Thoracic aorta (tissue), 2 donors: ENCODE measurements around the gene NAALADL2. TPM values are rescaled to one million over a fixed set of nuclear protein-coding genes. Genes with fewer than 3 reads are reported as not detected.
"Not testable (repeated sequence)": the region's sequence is repeated elsewhere in the genome, so short reads cannot be mapped to it uniquely, and the experiment has no call there.

Experiments
- ATAC-seq: fragments of 150-250 bp; one replicate; pipeline ENCODE4 v1.8.0; 2017; ENCODE audit warnings: low read depth; ENCODE audit not compliant: insufficient number of reproducible peaks, low FRiP score
- DNase-seq: peaks from one replicate; pipeline ENCODE4 v3.0.0-alpha.2; 2020; ENCODE audit warnings: low spot score
- H3K27ac ChIP-seq, 2 donors: fragments of 200-600 bp; sonication (generic); 1 replicate in 1 of 2; 2 replicates in 1 of 2; pipeline ENCODE4 v1.5.1; 2016; ENCODE audit warnings: mild to moderate bottlenecking in 2 of 2, moderate library complexity in 2 of 2
- H3K27me3 ChIP-seq: fragments of 200-600 bp; sonication (generic); replicated peaks from 2 replicates; pipeline ENCODE4 v1.6.0; 2016; ENCODE audit warnings: mild to moderate bottlenecking; ENCODE audit not compliant: insufficient read depth
- H3K36me3 ChIP-seq: fragments of 200-600 bp; sonication (generic); one replicate; pipeline ENCODE4 v1.5.1; 2016
- H3K4me1 ChIP-seq, 2 donors: fragments of 200-600 bp; sonication (generic); 1 replicate in 1 of 2; 2 replicates in 1 of 2; pipeline versions ENCODE4 v1.5.1 to v1.6.0; 2016; ENCODE audit warnings: low read depth in 2 of 2, mild to moderate bottlenecking in 1 of 2; ENCODE audit not compliant: control insufficient read depth in 1 of 2
- H3K4me3 ChIP-seq: fragments of 200-600 bp; sonication (generic); 2 replicates; pipeline ENCODE4 v1.5.1; 2016; ENCODE audit warnings: mild to moderate bottlenecking
- H3K9me3 ChIP-seq: fragments of 200-600 bp; sonication (generic); 2 replicates; pipeline ENCODE4 v1.5.1; 2016
- total RNA-seq, 2 donors: library from RNA; depleted of rRNA; stranded (reverse); fragments of >200 nt; gene quantifications; one replicate each; pipeline versions ENCODE4 v1.1.0 to v1.2.3, GENCODE V29; 2016
- TF ChIP-seq, protein P1 (sequence below): fragments of 200-600 bp; sonication (generic); IDR thresholded peaks from one replicate; pipeline ENCODE4 v1.5.1; 2019; ENCODE audit warnings: antibody characterized with exemption

NAALADL2 gene
- total RNA-seq, 2 donors from 2014 or later = 12.9 to 21.0 TPM

DNA sequence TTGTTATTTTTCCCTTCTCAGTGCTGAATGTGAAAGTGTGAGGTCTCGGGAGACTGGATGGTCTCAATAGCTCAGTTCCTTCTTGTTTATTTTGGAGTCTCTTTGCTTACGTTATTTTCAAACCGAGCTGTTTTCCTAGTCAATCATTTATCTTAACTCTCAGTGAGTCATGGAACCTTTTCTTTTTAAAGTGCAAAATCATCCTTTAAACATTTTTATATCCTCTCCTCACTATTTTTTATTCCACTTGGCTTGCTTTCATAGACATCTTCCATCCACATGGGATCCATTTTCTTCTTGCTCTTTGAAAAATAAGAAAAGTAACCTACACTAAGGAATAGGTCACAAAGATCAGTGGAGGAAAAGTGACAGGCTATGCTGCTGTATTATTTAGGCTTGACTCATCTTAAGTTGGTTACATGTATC, 497.8 kb downstream of the NAALADL2 start:
- H3K27me3 ChIP-seq = no peaks in the 10 kb centered on the region
- H3K27ac ChIP-seq = no peak overlapping the region
- H3K4me1 ChIP-seq = peaks cover 0 to 10% of the 10 kb centered on the region in 2 donors
- no peak for DNase-seq
- no peak overlapping the region for H3K4me3 ChIP-seq
- no peaks in the 10 kb centered on the region for H3K9me3 ChIP-seq
- ATAC-seq = no peak
- no peaks in the 10 kb centered on the region for H3K36me3 ChIP-seq
- TF ChIP-seq, protein P1, sequence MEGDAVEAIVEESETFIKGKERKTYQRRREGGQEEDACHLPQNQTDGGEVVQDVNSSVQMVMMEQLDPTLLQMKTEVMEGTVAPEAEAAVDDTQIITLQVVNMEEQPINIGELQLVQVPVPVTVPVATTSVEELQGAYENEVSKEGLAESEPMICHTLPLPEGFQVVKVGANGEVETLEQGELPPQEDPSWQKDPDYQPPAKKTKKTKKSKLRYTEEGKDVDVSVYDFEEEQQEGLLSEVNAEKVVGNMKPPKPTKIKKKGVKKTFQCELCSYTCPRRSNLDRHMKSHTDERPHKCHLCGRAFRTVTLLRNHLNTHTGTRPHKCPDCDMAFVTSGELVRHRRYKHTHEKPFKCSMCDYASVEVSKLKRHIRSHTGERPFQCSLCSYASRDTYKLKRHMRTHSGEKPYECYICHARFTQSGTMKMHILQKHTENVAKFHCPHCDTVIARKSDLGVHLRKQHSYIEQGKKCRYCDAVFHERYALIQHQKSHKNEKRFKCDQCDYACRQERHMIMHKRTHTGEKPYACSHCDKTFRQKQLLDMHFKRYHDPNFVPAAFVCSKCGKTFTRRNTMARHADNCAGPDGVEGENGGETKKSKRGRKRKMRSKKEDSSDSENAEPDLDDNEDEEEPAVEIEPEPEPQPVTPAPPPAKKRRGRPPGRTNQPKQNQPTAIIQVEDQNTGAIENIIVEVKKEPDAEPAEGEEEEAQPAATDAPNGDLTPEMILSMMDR = no peak

DNA sequence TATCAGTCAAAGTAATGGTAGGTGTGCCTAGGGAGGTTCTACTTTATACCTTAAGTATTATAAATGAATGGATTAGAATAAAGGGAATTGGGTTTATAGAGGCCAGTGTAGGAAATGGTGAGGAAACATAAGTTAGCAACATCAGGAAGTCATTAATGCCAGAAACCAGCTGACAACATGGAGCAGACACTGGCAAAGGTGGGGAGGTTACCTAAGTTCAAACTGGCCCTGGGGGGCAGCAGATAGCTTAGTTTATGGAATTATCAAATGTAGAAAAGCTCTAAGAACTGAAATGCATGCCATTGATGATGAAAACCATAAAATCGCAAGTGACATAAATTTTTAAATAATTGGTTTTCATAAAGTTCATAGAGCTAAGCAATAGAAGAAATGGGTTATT, 498.6 kb downstream of the NAALADL2 start:
- H3K9me3 ChIP-seq = peaks cover 5% of the 10 kb centered on the region
- TF ChIP-seq, protein P1 = no peak
- H3K27ac ChIP-seq = no peak overlapping the region
- no peak overlapping the region for H3K4me3 ChIP-seq
- H3K4me1 ChIP-seq = peaks cover 0 to 10% of the 10 kb centered on the region in 2 donors
- no peak for ATAC-seq
- no peaks in the 10 kb centered on the region for H3K36me3 ChIP-seq
- DNase-seq = no peak
- H3K27me3 ChIP-seq = no peaks in the 10 kb centered on the region

DNA sequence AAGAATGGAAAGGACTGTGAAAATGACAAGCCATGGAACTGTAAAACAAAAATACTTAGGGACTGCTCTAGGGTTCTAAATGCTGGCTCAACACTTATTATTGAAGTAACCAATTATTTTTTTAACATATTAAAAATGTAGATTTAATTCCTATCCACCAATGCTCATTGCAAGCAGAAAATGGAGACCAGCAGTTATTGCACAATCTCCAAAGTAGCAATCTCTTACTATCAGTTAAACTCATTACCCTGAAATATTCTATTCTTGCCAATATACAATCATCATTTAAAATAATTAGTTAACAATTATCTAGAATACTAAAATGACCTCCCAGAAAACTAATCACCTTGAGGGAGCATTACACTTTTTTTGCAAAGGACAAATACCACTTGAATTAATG, 499.8 kb downstream of the NAALADL2 start:
- ATAC-seq = no peak
- TF ChIP-seq, protein P1 = no peak

DNA sequence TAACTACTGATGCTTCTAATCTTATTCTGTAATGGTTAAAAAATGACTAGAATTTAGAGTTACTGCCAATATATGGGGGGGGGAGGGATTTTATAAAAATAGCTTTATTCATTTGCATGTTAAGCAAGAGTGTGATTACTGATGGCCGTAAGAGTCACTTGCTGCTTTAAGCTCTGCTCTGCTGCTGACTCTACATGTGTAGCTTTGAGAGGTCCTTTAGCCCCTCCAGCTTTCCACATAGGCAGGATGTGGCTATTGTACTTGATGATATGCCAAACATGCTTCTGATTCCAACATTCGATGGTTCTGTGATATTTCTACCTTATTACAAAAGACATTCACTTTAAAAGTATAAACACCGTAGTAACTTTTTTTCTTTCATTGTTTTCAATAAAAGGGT, 511.3 kb downstream of the NAALADL2 start:
- H3K4me3 ChIP-seq = peak overlapping the region; percentile 30
- H3K27me3 ChIP-seq, H3K9me3 ChIP-seq, ATAC-seq, H3K36me3 ChIP-seq, H3K27ac ChIP-seq, DNase-seq, H3K4me1 ChIP-seq: not testable (repeated sequence)

More for the DNA sequence above, 499.8 kb downstream of the NAALADL2 start:
- Histone ChIP-seq H3K27ac (no peak overlapping the region), H3K9me3 (peaks cover 5% of the 10 kb centered on the region), H3K36me3 (no peaks in the 10 kb centered on the region), H3K4me3 (no peak overlapping the region), H3K27me3 (no peaks in the 10 kb centered on the region), H3K4me1 (peaks cover 0 to 10% of the 10 kb centered on the region in 2 donors)
- no peak for DNase-seq

DNA sequence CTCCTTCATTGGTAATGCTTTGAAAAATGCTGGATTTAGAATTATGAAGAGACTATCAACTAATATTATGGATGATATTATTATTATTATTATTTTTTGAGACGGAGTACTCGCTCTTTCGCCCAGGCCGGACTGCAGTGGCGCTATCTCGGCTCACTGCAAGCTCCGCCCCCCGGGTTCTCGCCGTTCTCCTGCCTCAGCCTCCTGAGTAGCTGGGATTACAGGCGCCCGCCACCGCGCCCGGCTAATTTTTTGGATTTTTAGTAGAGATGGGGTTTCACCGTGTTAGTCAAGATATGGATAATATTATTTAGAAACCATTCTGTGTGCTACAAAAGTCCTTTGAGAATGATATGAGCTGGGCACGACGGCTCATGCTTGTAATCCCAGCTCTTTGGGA, 512.1 kb downstream of the NAALADL2 start:
- H3K4me3 ChIP-seq, H3K9me3 ChIP-seq, H3K36me3 ChIP-seq, H3K27ac ChIP-seq, H3K27me3 ChIP-seq, ATAC-seq, DNase-seq, H3K4me1 ChIP-seq: not testable (repeated sequence)

DNA sequence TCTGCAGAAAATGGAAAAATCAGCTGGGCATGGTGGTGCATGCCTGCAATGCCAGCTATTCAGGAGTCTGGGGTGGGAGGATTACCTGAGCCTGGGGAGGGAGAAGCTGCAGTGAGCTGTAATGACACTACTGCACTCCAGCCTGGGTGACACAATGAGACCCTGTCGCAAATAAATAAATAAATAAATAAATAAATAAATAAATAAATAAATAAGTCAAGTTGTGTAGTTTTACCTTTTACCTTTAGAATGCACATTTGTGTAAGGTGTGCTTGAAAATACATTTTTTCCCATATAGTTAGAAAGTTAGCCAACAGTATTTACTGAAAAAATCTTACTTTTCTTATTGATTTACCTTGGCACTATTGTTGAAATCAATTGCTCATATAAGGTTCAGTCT, 515.6 kb downstream of the NAALADL2 start:
- Histone ChIP-seq H3K4me3 (no peak overlapping the region), H3K27me3 (no peaks in the 10 kb centered on the region), H3K9me3 (no peaks in the 10 kb centered on the region), H3K4me1 (peaks cover 4 to 6% of the 10 kb centered on the region in 2 donors), H3K27ac (no peak overlapping the region), H3K36me3 (no peaks in the 10 kb centered on the region)
- ATAC-seq (no peak), DNase-seq (no peak)
- TF ChIP-seq, protein P1 = no peak
